Mucosa of descending colon (tissue), 3 donors: ENCODE data around the gene IGFBP7. TPM values are rescaled to one million over a fixed set of nuclear protein-coding genes. Genes with fewer than 3 reads are reported as not detected.
A peak's percentile ranks its signal among the peaks of the same experiment; 100 is the strongest.

Source experiments
- ATAC-seq: fragments of 200-7000 bp; cut with Tn5 transposase; one replicate; pipeline ENCODE4 v1.9.1; 2020; ENCODE audit warnings: mild to moderate bottlenecking, moderate library complexity
- DNase-seq, 3 donors: peaks; one replicate each; pipeline ENCODE4 v3.0.0-alpha.2; 2020
- H3K36me3 ChIP-seq: fragments of 200-600 bp; one replicate; pipeline ENCODE4 v1.8.0; 2021; ENCODE audit warnings: low read depth, mild to moderate bottlenecking
- H3K4me1 ChIP-seq: fragments of 200-600 bp; one replicate; pipeline ENCODE4 v1.8.0; 2021; ENCODE audit warnings: low read depth, mild to moderate bottlenecking
- H3K4me3 ChIP-seq: fragments of 200-600 bp; one replicate; pipeline ENCODE4 v1.8.0; 2021; ENCODE audit warnings: mild to moderate bottlenecking
- H3K9me3 ChIP-seq: fragments of 200-600 bp; one replicate; pipeline ENCODE4 v1.8.0; 2021; ENCODE audit warnings: mild to moderate bottlenecking
- CTCF ChIP-seq: fragments of 200-600 bp; IDR thresholded peaks from one replicate; pipeline ENCODE4 v1.8.0; 2022; ENCODE audit warnings: antibody characterized with exemption, mild to moderate bottlenecking
- intact Hi-C, 2 donors: fragments of 100-400 bp; cut with DNase I in 1 of 2; cut with micrococcal nuclease in 1 of 2; formaldehyde crosslinking; loops; one replicate each; pipeline versions ENCODE4 v1.11.0 to v1.11.1; 2022; cut with DNase I, micrococcal nuclease
- total RNA-seq, 3 donors: library from RNA; stranded (reverse); fragmentation: NEBNext Ultra II Directional in 2 of 3; extraction: Animal tissue kit (Norgen Biotek cat#: 25700) in 2 of 3; gene quantifications; one replicate each; pipeline versions ENCODE4 v1.2.1 to v1.2.4, GENCODE V29; 2021 to 2023
- donor health status: DM: no; HTN: no; CAD: no; lungs with moderate emphysema.
- donor health status: DM: no; HTN: no; CAD: no.
- donor health status: DM: no; HTN: yes; CAD: no.

IGFBP7 gene
- total RNA-seq, 3 donors from 2014 or later: 32.7 to 225 (median 116) TPM

GRCh38 chr4:57156242-57156990 lies 46.2 kb upstream of the IGFBP7 start:
- no peaks in the 10 kb centered on the region for H3K9me3 ChIP-seq
- TF ChIP-seq CTCF: no peak
- H3K36me3 ChIP-seq: no peaks in the 10 kb centered on the region
- H3K4me1 ChIP-seq: no peaks in the 10 kb centered on the region
- DNase-seq: no peak
- no peak for ATAC-seq
- no peak overlapping the region for H3K4me3 ChIP-seq
- intact Hi-C loops: no loop called here

- Histone ChIP-seq H3K36me3 (no peaks in the 10 kb centered on the region), H3K4me1 (no peaks in the 10 kb centered on the region), H3K4me3 (no peak overlapping the region), H3K9me3 (no peaks in the 10 kb centered on the region)
- no peak for ATAC-seq
- TF ChIP-seq CTCF: no peak
- intact Hi-C loops: no loop called here
- no peak for DNase-seq
Observed at GRCh38 chr4:57154926-57155325, 44.7 kb upstream of the IGFBP7 start.

GRCh38 chr4:57154191-57154590 lies 44.0 kb upstream of the IGFBP7 start:
- no peak for TF ChIP-seq CTCF
- ATAC-seq (no peak), DNase-seq (no peak)
- Histone ChIP-seq H3K36me3 (no peaks in the 10 kb centered on the region), H3K4me1 (no peaks in the 10 kb centered on the region), H3K9me3 (no peaks in the 10 kb centered on the region), H3K4me3 (no peak overlapping the region)
- intact Hi-C loops: no loop called here

- DNase-seq: no peak
- TF ChIP-seq CTCF: no peak
- Histone ChIP-seq H3K9me3 (no peaks in the 10 kb centered on the region), H3K4me3 (no peak overlapping the region), H3K4me1 (no peaks in the 10 kb centered on the region), H3K36me3 (no peaks in the 10 kb centered on the region)
- no peak for ATAC-seq
- intact Hi-C loops: no loop called here
Observed at GRCh38 chr4:57153207-57153606, 43.0 kb upstream of the IGFBP7 start.

GRCh38 chr4:57151481-57151880 lies 41.3 kb upstream of the IGFBP7 start:
- no peak for TF ChIP-seq CTCF
- intact Hi-C loops: no loop called here

More at GRCh38 chr4:57151481-57151880, 41.3 kb upstream of the IGFBP7 start:
- no peaks in the 10 kb centered on the region for H3K4me1 ChIP-seq
- DNase-seq (no peak), ATAC-seq (peak; percentile 24)
- no peak overlapping the region for H3K4me3 ChIP-seq
- no peaks in the 10 kb centered on the region for H3K9me3 ChIP-seq
- H3K36me3 ChIP-seq: no peaks in the 10 kb centered on the region
